NCI-H748 (cell line): ENCODE data around the gene AGBL3.

Source experiments
- DNase-seq: peaks from one replicate; lab custom pipeline; 2025; ENCODE audit not compliant: unreplicated experiment; lab: John Stamatoyannopoulos, UW

Gene AGBL3

DNA sequence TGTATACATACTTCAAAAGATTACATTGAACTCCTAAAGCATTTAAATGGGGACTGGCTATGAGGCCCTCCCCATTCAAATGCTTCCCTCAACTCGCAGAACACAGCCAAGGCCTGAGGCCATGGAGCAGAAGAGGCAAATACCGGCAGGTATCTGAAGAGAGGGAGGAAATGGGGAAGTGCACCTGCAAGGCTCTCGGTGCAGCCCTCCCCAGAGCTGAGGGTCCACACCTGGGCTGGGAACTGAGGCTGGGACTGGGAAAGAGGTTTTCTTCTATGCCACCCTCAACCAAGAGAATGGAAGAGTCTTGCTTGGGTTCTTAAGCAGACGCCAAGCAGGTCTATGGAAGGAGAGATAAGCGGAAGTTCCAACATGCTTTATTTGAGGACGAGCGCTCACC is 197.2 kb downstream of the AGBL3 start:
- DNase-seq = no peak

DNA sequence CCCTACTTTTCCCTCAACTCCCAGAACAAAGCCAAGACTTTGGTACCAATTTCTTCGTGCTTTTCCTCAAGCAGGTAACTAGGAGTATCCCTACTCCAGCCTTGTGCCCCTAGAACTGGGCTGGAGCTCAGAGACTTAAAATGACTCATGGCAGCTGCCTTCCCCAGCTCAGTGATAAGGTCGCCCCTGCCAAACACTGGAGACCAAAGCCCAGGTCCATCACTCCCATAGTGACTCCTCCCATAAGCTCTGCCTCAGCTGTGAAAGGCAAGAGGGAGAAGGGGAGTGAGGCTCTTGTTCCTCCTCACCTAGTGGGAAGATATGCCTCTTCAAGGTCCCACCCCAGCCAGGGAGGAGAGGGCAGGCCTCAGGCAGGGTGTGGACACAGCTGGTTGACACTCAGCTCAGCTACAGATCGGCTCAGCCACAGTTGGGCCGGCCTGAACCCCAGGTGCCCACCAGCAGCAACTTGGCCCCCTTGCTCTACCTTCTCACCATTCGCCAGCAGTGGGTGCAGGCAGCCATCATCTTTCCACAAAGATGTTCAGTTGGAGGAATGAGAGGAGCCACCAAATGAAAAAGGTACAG is 198.0 kb downstream of the AGBL3 start:
- DNase-seq = no peak
